GM13976 (cell line): ENCODE data around the gene RAB21.
A peak's percentile ranks its signal among the peaks of the same experiment; 100 is the strongest.

Experiments used
- DNase-seq: peaks from one replicate; pipeline ENCODE4 v3.0.0; 2012; ENCODE audit warnings: low spot score
- CTCF ChIP-seq: IDR thresholded peaks from 2 replicates; pipeline ENCODE4 v1.5.1; 2012; ENCODE audit warnings: borderline replicate concordance, mild to moderate bottlenecking; ENCODE audit not compliant: insufficient read depth; ENCODE audit errors: extremely low read depth, missing control alignments, control extremely low read depth
- in situ Hi-C: fragments of 300-500 bp; cut with MboI; formaldehyde crosslinking; loops from one replicate; pipeline ENCODE4 v1.12.0; 2022; ENCODE audit warnings: low sequenced_read_pairs, mixed read lengths, inconsistent platforms; ENCODE audit not compliant: unreplicated experiment

The RAB21 gene

DNA sequence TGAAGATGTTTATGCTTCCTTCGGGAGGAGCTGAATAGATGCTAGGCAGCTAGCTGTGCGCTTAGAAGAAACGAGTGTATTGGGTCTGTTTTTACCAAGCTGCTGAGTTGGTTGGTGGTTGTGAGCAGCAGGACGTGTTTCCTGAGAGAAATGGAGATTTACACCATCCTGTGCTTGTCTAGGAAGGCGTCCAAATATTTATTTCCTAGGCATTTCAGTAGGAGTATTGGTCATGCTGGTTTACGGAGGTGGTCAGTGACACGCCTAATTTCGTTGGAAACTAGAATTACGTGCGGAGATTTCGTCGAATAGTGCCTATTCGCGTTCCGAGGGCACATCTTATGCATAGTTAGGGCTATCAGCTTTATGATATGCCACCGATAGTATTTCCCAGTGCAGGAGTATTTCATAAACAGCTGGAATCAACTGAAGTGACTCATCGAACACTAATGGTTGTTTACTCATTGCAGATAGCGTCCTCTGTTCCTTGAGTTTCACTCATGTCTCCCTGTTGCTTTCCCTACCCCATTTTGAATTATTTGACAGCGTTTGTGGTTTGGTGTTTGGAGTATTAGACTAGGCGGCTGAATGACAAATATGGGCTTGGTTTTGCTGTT, 85.7 kb downstream of the RAB21 start:
- no peak for DNase-seq
- no peak for TF ChIP-seq CTCF
- in situ Hi-C loops = no loop called here

DNA sequence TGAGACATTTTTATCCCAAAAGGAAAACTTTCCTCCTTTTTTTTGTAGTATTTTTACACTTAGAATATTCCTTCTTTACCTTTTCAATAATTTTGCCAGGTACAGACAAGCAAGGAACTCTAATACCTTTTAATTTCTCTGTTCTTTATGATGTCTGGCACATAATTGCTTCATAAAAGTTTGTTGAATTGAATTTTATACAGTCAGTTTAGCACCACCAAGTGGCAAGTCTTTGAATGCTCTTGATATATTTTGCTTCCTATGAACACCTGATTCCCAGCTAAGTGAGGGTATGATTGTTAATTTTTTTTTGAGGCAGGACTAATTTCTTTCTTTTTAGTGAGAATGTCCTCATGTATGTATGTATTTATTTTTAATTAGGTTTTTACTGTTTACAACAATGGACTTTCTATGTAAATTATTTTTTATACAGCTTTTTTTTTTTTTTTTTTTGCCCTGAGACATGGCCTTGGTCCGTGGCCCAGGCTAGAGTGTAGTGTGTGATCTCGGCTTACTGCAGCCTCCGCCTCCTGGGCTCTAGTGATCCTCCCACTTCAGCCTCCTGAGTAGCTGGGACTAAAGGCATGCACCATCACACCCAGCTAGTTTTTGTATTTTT, 91.8 kb downstream of the RAB21 start:
- TF ChIP-seq CTCF = peak; percentile 28
- in situ Hi-C loops = no loop called here
- no peak for DNase-seq

- in situ Hi-C loops = no loop called here
- DNase-seq = no peak
- TF ChIP-seq CTCF = no peak
These were observed 93.5 kb downstream of the RAB21 start for GRCh38 chr12:71848212-71848611.

DNA sequence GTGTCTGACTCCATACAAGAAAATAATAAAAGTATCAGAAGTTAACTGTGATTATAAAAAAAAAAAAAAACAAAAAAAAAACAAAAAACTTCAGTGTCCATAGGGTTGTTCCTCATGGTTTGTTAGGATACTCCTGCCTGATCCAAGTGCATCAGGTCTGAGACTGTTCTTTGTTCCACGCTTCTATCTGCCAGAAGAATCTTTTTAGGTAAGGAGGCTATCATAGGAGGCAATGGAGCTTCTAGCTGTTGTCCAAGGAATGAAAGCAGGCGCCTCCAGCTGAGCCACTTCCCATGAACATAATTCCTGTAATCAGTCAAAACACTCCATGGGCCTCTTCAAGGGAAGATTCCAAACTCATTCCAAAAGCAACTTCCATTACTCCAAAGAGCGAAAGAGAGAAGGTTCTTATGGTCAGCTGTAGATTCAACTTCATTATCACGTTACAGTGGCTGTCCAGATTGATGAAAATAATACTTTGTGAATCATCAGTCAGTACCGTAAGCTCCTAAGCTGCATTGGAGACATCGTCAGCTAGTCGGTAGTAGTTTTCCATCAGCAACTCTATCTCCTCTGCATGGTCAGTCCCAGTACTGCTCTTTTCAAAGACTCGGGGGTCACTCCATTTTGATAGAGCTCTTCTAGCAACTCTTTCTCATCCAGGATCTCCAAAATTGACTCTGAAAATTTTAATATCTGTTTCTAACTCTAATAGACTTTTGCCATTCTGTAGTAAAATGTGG, 94.6 kb downstream of the RAB21 start:
- no peak for TF ChIP-seq CTCF
- in situ Hi-C loops = no loop called here
- DNase-seq = no peak
